Astrocyte of the cerebellum (primary cell): Measurements from ENCODE around the gene HELLS.

ENCODE experiments used
- DNase-seq: peaks from one replicate; pipeline ENCODE4 v3.0.0-alpha.2; 2011; ENCODE audit warnings: low read depth
- H3K4me3 ChIP-seq: 2 replicates; pipeline ENCODE4 v1.5.1; 2011; ENCODE audit warnings: mild to moderate bottlenecking, low read depth, low read length, moderate library complexity
- in situ Hi-C: cut with HindIII; loops from 2 replicates; pipeline ENCODE4 v1.10.0; 2017; ENCODE audit warnings: low sequenced_read_pairs
- TF ChIP-seq, protein P1 (sequence below): IDR thresholded peaks from 2 replicates; pipeline ENCODE4 v1.5.1; 2012; ENCODE audit warnings: low read length, low read depth, moderate library complexity, mild to moderate bottlenecking; ENCODE audit errors: missing control alignments

HELLS gene

DNA sequence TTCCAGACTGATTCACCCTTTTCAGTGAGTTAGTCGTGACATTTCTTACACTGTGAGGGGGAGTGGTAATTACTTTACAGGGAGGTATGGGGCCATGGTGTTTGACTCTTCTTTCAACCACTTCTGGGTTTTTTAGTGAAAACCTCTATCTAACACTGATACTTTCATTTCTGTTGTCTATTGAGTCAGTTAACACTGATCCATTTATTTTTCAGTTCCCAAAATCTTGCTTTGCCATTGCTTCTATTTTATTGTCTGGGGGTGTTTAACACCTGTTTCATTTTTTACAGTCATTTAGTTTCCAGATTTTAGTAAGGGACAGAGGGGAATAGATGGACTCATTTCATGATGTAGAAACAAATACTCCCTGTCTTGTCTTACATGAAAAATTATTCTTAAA, 61.5 kb downstream of the HELLS start:
- in situ Hi-C loops: no loop called here
- TF ChIP-seq, protein P1, sequence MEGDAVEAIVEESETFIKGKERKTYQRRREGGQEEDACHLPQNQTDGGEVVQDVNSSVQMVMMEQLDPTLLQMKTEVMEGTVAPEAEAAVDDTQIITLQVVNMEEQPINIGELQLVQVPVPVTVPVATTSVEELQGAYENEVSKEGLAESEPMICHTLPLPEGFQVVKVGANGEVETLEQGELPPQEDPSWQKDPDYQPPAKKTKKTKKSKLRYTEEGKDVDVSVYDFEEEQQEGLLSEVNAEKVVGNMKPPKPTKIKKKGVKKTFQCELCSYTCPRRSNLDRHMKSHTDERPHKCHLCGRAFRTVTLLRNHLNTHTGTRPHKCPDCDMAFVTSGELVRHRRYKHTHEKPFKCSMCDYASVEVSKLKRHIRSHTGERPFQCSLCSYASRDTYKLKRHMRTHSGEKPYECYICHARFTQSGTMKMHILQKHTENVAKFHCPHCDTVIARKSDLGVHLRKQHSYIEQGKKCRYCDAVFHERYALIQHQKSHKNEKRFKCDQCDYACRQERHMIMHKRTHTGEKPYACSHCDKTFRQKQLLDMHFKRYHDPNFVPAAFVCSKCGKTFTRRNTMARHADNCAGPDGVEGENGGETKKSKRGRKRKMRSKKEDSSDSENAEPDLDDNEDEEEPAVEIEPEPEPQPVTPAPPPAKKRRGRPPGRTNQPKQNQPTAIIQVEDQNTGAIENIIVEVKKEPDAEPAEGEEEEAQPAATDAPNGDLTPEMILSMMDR: no peak
- DNase-seq: no peak
- H3K4me3 ChIP-seq: no peak overlapping the region

DNA sequence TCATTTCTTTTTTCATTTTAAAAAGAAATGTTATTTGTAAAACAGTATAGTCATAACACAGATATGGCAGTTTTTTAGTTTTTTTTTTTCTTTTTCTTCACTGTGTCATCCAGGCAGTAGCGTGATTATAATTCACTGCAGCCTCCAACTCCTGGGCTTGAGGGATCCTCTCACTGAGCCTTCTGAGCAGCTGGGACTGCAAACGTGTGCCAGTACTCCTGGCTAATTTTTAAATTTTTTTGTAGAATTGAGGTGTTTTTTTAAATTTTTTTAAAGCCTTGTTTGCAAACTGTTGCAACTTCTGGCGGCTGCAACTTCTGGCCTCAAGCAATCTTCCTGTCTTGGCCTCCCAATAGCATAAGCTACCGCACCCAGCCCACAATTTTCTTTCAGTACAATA, 63.0 kb downstream of the HELLS start:
- no peak for DNase-seq
- in situ Hi-C loops: no loop called here
- TF ChIP-seq, protein P1: no peak
- H3K4me3 ChIP-seq: no peak overlapping the region

DNA sequence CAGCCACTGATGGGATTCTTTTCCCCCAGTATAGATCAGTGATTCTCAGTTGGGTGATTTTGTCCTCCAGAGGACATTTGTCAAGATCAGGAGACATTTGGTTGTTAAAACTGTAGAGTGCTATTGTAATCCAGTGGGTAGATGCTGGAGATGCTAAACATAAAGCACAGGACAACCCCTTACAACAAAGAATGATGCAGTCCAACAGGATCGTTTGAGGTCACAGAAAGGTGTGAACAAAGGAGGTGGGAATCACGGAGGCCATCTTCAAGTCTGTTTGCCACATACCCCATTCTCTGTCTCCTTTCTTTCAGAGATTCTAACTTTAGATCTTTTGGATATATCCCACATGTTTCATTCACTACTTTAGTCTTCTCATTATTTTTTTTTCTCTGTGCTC, 69.0 kb downstream of the HELLS start:
- H3K4me3 ChIP-seq: no peak overlapping the region
- TF ChIP-seq, protein P1: no peak
- in situ Hi-C loops: no loop called here
- DNase-seq: no peak

DNA sequence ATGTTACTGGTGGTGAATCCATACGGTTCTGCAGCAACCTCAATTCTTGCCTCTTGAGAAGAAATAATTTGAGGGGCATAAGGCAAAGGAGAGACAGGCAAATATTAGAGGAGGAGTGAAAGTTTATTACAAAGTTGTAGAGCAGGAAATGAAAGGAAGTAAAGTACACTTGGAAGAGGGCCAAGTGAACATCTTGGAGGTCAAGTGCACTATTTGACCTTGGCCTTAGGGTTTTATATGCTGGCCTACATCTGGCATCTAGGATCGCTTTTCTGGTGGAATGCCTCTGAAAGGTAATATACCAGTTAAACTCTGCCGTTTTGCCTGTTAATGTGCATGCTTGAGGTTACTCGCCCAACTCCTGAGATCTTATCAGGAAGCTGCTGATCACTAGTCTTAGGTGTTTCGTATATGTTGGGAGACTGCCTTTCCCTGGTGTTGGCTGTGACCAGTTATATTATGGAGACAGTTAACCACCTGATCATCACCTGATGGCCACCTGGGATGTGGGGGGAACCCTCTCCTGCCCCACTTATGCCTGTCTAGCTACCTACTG, 71.9 kb downstream of the HELLS start:
- TF ChIP-seq, protein P1: no peak
- DNase-seq: no peak
- in situ Hi-C loops: no loop called here
- no peak overlapping the region for H3K4me3 ChIP-seq

DNA sequence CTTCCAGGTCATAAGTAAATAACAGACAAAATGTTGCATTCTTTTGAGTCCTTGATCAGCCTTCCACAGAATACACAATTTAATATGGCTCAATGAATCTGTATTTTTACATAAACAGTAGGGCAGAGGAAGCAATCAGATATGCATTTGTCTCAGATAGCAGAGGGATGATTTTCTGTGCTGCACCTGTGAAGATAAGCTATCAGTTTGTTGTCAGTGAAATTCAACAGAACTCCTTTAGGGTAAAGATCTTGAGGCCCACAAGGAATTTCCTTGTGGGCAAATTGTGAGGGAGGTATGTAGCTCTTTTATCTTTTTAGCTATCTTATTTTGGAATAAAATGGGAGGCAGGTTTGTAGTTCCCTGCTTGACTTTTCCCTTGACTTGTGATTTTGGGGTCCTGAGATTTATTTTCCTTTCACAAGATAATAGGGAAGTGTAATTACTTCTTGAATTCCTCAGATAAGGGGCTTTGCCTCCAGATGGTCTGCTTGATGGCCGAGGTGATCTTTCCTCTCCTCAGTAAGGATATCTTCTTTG, 77.1 kb downstream of the HELLS start:
- DNase-seq: no peak
- in situ Hi-C loops: no loop called here
- no peak overlapping the region for H3K4me3 ChIP-seq
- TF ChIP-seq, protein P1: no peak

DNA sequence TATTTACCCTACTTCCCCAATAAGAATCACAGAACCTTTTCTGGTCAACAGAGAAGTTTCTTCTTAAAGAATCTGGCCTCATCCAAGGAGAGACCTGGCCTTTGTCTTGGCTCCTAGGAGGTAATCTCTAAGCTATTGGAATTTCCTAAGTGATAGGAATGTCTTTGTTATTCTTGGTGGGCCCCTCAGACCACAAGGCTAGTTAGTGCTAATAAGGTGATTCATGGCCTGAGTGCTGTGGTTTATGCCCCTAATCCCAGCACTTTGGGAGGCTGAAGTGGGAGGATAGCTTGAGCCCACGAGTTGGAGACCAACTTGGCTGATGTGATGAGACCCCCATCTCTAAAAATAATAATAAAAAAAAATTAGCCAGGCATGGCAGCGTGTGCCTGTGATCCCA, 78.0 kb downstream of the HELLS start:
- in situ Hi-C loops: no loop called here
- DNase-seq: no peak
- H3K4me3 ChIP-seq: no peak overlapping the region
- TF ChIP-seq, protein P1: no peak
